Measurements from ENCODE around the gene MAP2K2.
"Not testable (repeated sequence)": the region's sequence is repeated elsewhere in the genome, so short reads cannot be mapped to it uniquely, and the experiment has no call there.

The MAP2K2 gene

GRCh38 chr19:4123615-4124568, at the start of gene MAP2K2:
MAP2K2 (minus strand) TSS chr19:4124122; CDS start chr19:4123875, 247 bp downstream.
- FAIRE-seq: peak; percentile 90

DNA sequence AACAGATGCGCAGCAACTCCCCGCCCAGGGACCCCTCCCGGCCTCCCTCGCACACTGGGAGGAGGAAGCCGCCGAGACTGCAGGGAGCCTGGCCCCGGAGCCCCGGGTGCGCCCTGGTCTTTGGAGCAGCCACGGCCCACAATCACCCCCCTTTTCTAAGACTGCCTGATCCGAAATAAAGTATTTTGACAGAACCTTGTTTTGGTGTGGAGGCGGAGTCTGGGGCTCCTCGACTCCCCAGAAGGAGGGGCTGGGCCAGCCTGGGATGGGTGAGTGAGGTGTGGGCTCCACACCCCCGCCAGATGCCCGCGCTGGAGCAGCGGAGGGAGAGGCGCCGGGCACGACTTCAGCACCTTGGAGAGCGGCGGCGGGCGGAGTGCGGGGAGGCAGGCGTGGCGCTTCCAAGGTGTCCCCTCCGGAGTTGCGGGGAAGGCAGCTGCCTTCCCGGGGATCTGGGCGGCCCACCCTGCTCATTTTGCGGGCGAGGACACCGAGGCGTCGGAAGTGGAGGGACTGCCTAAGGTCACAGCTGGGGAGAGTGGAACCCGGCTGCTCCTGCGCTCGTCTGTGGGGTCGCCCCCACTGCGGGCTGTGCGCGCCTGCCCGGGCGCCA, 49.0 kb upstream of the MAP2K2 start:
- no peak for FAIRE-seq

GRCh38 chr19:4171676-4172075, 47.8 kb upstream of the MAP2K2 start:
- FAIRE-seq: no peak

DNA sequence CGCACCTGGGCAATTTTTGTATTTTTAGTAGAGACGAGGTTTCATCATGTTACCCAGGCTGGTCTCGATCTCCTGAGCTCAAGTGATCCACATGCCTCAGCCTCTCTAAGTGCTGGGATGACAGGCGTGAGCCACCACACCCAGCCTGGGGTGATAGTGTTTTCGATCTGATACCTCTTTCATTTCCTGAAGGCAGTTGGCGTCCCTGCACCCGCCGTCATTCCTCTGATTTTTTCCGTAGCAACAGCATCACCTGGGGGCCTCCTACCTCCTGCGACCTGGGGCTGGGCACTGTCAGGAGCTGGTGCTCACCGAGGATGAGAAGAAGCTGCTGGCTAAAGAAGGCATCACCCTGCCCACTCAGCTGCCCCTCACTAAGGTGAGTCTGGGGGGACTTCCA, 40.3 kb upstream of the MAP2K2 start:
- FAIRE-seq: no peak

DNA sequence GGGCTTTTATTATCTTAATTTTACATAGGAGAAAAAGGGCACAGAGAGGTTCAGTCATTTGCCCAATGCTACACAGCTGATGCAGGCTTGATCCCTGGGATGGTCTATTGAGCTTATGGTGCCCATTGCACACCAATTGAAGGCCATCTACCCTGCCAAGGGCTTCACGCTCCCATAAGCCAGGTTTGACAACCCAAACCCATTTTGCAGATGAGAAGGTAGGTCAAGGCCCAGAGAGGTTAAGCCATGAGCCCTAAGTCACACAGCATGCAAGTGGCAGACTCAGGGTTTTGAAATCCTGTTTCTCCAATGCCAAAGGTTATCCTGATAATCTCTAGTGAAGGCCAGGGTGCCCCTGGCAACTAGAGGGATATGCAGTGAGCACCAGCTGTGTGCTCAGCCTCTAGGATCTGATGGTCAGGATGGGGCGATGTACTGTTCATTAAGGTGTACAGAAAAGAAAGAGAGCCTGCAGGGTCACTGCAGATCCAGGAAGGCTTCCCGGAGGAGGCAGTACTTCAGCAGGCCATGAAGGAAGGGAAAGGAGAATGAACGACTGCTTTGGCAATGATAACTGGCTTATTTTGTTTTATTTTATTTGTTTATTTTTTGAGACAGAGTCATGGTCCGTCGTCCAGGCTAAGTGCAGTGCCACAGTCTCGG, 37.6 kb upstream of the MAP2K2 start:
- no peak for FAIRE-seq

DNA sequence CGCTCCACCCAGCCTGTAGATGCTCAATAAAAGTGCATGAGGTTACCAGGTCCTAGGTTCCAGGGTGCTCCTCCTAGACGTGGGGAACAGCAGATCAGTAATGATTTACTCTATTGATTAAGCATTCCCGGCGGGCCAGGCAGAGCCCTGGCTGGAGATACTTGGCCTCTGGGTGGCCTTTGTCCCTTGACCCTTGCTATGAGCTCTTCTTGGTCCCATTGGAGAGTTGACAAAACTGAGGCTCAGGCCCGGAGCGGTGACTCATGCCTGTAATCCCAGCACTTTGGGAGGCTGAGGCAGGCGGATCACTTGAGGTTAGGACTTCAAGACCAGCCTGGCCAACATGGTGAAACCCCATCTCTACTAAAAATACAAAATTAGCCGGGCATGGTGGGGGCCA, 34.0 kb upstream of the MAP2K2 start:
- not testable (repeated sequence) for FAIRE-seq

DNA sequence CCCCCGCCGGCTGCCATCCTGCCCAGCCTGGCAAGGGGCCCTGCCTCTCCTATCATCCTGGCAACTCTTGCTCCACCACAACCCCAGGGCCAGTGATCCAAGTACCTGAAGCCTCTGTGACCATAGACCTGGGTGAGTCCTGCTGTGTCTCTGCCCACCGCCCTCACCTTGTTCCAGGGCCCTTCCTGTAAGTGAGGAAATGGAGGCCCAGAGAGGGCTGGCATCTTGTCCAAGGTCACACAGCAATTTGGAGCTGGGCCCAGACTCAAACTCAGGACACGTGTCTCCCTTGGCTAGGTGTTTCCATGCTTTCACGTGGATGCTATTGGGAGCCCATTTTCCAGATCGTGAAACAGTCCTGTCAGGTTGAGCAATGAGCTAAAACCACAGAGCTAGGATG, 33.2 kb upstream of the MAP2K2 start:
- no peak for FAIRE-seq

DNA sequence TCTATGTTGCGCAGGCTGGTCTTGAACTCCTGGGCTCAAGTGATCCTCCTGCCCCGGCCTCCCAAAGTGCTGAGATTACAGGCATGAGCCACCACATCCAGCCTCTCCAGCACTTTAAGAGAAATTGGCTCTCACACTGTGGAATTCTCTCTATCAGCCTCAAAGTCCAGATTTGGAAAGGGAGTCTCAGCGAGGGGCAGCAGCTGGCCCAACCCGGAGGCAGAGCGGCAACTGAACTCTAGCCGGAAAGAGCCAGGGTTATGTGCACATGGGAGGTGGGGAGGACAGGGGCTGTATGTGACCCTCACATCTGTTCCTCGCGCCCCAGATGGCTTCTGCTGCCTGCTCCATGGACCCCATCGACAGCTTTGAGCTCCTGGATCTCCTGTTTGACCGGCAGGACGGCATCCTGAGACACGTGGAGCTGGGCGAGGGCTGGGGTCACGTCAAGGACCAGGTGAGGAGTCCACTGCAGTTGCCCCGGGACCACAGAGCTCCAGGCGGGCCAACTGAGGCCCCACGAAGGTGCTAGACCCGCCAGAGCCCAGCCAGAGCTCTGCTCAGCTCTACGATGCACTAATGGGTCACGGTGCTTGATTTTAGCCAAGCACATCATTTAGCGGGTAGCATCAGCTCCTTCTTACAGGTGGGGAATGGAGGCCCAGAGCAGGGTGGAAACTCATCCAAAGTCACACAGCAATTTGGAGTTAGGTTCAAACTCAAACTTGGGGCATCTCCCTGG, 30.8 kb upstream of the MAP2K2 start:
- FAIRE-seq: no peak

GRCh38 chr19:4152241-4152998, 28.5 kb upstream of the MAP2K2 start:
- no peak for FAIRE-seq

DNA sequence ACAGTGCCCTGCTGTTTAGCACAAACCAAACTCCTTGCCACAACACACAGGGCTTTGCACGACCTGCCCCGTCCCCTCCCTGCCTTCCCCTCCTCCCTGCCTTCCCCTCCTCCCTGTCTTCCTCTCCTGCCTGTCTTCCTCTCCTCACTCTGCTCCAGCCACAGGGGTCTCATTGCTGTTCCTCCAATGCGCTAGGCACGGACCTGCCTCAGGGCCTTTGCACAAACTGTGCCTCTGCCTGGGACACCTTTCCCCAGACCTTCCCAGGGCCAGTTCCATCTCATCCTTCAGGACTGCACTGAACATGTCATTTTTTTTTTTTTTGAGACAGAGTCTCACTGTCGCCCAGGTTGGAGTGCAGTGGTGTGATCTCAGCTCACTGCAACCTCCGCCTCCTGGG, 27.7 kb upstream of the MAP2K2 start:
- FAIRE-seq: no peak

DNA sequence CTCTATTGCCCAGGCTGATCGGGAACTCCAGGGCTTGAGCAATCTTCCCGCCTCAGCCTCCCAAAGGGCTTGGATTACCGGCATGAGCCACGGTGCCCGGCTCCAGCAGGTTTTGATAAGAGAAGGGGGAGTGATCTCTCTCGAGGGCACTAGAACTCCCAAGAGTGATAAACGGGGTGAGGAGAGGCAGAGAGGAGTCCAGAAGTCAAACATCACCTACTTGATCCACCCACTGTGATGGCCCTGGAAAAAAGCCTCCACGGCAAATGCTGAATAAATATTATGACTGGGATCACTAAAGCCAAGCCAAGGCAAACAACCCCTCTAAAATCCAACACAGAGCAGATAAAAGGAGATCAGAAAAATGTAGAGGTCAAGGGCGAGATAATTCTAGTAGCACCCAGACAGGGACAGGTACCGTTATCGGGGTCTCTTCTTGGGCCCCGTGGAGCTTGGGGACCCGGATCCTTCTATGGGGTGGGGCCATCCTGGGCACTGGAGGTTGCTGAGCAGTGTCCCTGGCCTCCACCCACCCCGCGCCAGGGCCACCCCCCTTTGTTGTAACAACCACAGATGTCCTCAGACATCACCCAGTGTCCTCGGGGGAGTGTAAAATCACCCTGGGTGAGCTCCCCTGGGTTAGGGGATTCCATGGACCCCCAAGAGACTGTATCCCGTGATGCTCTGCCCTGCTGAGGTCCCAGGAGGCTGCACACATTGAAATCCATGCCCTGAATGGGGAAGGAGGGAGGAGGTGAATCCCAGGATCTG, 25.8 kb upstream of the MAP2K2 start:
- no peak for FAIRE-seq

GRCh38 chr19:4144666-4145249, 20.8 kb upstream of the MAP2K2 start:
- no peak for FAIRE-seq

DNA sequence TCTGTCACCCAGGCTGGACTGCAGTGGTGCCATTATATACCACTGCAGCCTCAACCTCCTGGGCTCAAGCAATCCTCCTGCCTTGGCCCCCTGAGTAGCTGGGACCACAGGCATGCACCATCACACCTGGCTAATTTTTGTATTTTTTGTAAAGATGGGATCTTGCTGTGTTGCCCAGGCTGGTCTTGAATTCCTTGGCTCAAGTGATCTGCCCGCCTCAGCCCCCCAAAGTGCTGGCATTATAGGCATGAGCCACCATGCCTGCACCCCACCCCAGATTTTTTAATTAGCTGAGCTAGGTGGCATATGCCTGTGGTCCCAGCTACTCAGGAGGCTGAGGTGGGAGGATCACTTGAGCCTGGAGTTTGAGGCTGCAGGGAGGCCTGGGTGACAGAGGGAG, 19.0 kb upstream of the MAP2K2 start:
- FAIRE-seq: not testable (repeated sequence)

DNA sequence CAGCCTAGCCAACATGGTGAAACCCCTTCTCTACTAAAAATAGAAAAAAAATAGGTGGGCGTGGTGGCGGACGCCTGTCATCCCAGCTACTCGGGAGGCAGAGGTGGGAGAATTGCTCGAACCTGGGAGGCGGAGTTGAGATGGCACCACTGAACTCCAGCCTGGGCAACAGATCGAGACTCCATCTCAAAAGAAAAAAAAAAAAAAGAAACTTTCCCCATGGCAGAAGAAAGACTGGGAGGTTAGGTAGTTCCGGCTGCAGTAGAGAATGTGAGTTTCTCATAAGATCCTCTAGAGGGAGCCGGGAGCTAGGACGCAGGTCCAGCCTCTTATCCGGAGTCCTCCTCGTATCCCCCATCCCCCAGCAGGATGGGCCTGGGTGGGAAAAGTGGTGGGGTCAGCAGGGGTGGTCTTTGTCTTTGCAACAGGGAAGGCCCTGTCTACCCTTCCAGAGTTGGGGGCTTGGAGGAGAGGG, 16.4 kb upstream of the MAP2K2 start:
- FAIRE-seq: peak; percentile 30

GRCh38 chr19:4139614-4140236, 15.8 kb upstream of the MAP2K2 start:
- FAIRE-seq: no peak

- FAIRE-seq: no peak
Observed at GRCh38 chr19:4138445-4138844, 14.5 kb upstream of the MAP2K2 start.

DNA sequence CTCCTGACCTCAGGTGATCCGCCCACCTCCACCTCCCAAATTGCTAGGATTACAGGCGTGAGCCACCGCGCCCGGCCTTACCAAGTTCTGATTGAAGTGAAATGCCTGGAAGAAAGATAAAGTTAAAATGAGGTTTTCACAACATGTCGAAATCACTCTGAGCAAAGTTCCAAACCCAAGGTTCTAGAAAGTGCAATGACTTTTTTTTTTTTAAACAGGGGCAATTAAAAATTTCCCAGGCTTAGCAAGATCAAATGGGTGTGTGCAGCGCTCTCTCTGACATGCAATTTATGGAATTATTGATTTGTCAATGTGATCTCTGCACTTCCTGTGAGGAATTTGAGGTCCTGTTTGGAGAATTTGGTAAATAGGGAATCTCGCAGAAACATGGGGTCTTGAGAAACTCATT, 12.8 kb upstream of the MAP2K2 start:
- FAIRE-seq: no peak

- FAIRE-seq: not testable (repeated sequence)
Observed at GRCh38 chr19:4135386-4135785, 11.5 kb upstream of the MAP2K2 start.

GRCh38 chr19:4134351-4134750, 10.4 kb upstream of the MAP2K2 start:
- no peak for FAIRE-seq

GRCh38 chr19:4130744-4131438, 7.0 kb upstream of the MAP2K2 start:
- FAIRE-seq: peak; percentile 99

Measured in G401.6 (cell line).